HL-60/S4 (cell line): ENCODE data around the gene DBP.
"Not testable (repeated sequence)": the region's sequence is repeated elsewhere in the genome, so short reads cannot be mapped to it uniquely, and the experiment has no call there.

Source experiments
- in situ Hi-C: fragments of 300-500 bp; cut with MboI; formaldehyde crosslinking; loops from 2 replicates; pipeline ENCODE4 v1.14.3; 2022; ENCODE audit warnings: low sequenced_read_pairs

DBP gene

DNA sequence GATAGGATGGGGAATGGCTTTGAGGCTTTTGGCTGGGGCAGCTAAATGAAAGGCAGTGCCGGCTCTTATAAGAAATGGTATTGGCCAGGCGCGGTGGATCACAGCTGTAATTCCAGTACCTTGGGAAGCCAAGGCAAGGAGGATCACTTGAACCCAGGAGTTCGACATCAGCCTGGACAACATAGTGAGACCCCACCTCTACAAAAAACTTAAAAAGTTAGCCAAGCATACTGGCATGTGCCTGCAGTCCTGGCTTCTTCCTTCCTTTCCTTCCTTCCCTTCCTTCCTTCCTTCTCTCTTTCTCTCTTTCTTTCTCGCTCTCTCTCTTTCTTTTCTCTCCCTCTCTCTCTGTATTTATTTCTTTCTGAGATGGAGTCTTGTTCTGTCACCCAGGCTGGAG, 5.7 kb upstream of the DBP start:
- in situ Hi-C loops = loop anchor here (10.0 kb wide), 1 partner anchor 192 kb away; the partner anchor contains the start of gene HSD17B14

DNA sequence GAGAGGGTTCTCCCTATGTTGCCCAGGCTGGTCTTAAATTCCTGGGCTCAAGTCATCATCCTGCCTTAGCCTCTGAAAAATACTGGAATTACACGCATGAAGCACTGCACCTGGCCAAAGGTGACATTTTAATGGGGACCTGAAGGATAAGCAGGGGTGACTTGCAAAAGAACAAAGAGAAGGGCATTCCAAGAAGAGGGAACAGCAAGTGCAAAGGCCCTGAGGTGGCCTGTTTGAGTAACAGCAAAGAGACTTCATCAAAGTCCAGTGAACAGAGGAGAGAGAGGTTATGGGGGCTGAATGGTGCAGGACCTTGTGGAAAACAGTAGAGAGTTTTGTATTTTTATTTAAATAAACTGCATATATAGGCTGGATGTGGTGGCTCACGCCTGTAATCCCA, 4.7 kb upstream of the DBP start:
- in situ Hi-C loops = loop anchor here (10.0 kb wide), 1 partner anchor 193 kb away; the partner anchor contains the start of gene HSD17B14

DNA sequence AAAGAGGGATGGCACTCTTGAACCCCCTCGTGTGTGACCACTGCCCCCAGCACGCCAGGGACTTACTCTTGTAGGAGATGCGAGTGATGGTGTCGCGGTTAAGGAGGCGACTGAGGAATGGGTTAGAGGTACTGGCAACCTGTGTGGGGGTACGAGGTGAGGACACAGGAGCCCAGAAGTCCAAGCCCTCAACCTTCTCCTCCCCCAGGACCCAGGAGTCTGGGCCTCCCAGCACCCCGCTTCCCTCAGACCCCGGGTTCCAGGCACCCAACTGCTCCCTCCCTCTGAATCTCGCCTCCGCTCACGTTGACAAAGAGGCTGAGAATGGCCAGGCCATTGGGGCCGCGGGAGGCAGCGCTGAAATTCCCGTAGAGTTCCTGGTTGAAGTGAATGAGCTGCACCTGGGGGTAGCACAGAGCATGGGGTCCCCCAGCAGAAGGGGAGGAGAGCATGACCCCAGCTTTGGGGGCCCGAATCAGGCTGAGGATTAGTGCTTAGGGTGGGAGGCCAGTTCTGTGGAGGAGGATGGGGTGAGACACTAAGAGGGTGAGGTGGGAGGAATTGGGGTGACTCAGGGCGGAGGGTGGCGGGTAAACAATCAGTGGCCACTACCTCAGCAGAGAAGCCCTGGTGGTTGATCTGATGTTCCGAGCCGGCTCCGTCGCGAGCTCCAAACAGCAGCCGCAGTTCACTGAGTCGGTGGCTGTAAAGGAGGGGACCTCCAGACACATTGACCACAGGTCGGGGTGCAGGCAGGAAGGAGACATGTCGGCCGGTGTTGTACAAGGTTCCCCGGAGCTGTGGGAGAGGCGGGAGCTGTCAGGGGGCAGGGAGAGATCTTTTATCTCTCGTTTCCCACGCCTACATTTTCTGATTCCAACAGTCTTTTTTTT, 2.5 kb upstream of the DBP start:
- in situ Hi-C loops = loop anchor here (10.0 kb wide), 1 partner anchor 195 kb away; the partner anchor contains the start of gene HSD17B14

DNA sequence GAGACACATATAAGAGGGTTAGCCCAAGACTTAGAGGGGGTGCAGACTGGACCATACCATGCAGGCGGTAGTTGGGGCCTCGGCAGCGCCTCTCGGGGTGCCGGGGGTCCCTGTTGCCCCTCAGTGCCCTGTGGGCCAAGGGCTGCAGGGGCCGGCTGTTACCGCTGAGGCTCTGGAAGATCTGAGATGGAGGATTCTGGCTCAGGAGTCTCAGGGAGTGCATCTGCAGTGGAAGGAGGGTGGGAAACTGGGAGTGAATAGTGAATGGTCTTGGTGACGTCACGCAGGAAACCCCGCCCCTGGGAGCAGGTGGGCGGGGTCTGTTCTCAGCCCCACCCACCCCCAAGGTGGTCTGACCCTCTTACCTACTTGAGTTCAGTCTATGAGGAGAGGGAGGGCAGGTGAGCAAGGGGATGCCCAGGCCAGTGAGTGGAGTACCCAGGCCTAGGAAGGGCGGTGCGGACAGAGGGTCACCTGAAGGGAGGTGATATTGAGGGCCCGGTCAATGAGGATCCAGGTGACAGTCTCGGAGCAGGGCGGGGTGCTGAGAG, 1.7 kb upstream of the DBP start:
- in situ Hi-C loops = no loop called here

DNA sequence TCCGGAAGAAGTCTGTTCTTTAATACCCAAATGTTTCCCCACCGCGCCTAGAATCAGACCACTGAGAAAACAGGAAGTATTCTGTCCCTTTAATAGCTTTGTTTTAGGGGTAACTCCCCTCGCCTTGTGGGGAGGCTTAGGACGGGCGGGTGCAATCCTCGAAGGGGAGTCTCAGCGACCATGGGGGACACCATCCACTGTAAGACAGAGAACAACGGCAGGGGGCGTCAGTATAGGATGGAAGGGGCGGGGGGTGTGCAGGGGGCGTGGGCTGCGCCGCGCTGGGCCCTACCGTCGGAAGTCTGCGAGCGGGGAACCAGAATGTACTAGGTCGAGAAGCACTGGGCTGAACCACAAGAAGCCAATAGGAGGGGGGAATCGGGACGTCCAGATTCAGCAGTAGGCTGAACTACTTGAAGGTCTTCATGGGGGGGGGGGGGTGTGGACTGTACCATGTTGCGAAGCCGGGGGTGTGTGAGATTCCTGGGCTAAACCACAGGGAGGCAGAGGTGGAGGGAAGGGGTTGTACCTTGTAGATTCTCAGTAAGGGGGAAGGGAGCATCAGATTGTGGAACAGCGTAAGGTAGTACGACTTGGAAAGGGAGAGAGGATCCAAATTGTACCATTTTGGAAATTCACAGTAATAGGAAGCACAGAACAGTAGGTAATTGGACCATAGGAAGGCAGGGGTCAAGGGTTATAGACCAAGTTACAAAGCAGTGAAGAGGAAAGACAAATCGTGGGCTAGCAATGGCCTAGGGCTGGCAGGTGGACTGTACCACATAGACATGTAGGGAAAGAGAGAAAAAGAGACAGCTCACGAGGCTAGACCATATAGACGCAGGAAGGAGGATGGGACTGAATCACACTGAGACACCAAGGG, 1.0 kb upstream of the DBP start:
- in situ Hi-C loops = no loop called here

DNA sequence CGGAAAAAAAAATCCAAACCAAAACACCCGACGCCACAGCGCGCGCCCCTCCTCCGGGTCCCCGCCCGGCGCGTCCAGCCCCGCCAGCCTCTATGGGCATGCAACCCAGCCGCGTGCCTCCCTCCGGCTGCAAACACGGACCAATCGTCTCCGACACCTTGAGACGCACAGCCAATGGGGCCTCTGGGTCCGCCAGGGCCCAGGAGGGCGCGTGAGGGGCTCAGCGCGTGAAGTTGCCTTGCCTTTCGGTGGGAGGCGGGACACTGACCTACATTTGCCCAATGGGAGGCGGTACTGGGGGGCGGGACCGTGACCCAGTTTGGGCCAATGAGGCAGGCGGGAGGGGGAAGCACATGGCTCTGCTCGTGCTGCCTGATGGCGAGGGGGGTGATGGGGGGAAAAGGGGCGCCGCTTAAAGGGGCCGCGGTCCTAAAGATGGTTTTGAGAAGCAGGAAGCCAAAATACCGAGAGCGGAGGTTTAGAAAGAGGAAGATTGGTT, 319 bp upstream of the DBP start:
- in situ Hi-C loops = no loop called here

DNA sequence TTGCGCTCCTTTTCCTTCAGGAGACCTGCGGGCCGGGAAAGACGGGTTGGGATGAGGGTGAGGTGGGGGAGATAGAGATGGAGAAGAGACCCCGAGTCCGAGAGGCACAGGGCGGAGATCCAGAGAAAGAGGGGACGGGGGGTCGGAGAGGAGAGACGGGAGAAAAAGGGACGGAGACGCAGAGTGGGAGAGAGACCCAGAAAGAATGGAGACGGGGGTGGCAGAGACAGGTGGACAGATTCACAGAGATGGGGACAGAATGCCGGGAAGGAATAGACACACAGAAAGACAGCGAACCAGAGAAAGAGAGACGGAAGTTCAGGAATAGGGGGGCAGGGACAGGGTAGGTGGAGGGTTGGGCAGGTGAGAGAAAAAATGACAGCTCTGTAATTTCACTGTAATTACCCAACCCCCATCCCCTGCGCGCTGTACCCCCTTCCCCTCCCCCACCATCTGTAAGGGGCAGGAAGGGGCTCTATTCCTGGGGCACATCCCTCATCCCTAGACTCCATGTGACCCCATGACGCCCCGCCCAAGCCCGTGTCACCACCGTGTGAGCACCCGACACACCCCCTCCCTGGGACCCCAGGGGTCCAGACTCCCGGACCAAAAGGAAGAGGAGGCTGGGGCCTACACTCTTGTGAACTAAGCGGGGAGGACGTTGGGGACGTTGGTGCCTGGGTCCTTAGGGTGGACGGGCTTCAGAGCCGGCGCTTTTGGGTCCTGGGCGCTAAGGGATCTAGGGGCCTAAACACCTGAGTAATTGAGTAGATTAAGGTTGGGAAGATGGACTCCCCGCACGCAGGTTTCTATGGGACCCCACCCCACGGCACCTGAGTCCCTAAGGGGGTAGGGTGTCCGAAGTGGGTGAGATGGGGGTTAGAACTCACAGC, 967 bp downstream of the DBP start:
- in situ Hi-C loops = no loop called here

DNA sequence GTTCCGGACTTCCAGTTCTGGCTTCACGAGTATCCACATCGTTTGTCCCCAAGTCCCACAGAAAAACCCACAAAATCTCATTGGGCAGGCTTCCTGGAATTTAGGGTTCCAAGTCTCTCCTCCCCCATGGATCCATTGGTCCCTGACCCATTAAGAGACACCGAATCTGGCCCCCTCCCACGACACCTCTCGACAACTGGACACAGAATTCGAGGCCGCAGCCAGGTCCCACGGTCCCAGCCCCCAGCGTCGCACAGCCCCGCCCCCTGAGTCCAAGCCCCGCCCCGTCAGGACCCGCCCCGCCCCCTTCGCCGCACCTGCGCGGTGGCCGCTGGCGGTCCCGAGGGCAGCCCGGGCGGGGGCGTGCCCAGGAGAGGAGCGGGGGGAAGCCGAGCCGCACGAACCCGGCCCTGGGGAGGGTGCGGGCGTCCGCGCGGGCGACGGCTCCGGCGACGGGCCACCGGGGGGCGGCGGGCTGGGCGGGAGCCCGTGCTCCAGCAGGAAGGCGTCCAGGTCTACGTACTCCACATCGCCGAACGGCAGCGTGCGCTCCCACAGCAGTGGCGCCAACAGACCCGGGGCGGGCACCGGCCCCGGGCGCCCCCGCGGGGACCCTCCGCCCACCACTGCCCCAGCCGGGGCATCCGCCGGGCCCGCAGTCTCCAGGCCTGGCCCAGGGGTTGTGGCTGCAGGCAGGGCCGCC, 1.8 kb downstream of the DBP start:
- in situ Hi-C loops = no loop called here

DNA sequence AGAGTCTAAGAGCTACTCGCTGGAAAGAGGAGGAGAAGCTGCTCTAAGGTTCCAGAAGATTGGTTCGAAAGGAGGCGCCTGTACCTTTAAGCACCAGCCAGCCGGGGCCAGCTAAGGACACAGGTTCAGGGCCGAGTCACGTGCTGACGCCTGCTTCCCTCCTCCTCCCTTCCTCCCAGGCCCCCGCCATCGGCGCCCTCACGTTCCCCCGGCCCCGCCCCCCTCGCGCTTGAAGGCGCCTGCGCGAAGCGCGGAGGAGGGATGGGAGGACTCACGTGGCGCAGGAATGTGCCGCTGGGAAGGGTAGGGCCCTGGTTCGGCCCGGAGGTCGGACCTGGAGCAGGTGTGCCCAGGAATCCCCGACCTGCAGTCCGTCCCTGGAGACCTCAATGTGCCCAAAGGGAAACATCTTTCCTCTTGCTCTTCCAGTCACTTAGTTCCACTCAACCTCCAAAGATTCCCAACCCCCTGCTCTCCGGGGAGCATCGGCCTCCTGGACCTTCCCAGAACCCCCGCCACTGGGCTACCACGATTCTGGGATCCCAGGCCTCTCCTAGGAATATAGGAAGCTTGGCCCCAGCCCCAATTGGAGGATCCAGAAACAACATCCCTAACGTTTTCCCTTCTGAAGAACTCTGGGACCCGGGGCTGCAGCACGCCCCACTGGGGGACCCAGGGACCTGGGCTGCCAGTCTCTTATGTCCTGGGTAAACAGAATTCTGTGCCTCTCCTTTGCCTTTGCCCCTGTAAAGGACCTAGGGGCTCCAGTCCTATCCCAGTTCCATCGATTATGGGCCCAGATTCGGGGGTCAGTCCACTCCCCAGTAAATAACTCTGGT, 2.5 kb downstream of the DBP start:
- in situ Hi-C loops = no loop called here

DNA sequence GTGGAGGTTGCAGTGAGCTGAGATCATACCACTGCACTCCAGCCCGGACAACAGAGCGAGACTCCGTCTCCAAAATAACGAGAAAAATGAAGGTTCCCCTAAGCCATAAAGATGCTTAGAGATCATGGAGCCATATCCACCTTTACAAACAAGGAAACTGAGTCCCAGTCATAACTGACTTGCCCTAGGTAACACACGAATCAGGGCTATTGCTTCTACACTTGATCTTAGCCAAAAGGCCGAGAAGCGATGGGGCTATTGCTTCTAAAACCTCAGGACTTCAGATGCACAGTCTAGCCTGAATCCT, 3.2 kb downstream of the DBP start:
- in situ Hi-C loops = no loop called here

DNA sequence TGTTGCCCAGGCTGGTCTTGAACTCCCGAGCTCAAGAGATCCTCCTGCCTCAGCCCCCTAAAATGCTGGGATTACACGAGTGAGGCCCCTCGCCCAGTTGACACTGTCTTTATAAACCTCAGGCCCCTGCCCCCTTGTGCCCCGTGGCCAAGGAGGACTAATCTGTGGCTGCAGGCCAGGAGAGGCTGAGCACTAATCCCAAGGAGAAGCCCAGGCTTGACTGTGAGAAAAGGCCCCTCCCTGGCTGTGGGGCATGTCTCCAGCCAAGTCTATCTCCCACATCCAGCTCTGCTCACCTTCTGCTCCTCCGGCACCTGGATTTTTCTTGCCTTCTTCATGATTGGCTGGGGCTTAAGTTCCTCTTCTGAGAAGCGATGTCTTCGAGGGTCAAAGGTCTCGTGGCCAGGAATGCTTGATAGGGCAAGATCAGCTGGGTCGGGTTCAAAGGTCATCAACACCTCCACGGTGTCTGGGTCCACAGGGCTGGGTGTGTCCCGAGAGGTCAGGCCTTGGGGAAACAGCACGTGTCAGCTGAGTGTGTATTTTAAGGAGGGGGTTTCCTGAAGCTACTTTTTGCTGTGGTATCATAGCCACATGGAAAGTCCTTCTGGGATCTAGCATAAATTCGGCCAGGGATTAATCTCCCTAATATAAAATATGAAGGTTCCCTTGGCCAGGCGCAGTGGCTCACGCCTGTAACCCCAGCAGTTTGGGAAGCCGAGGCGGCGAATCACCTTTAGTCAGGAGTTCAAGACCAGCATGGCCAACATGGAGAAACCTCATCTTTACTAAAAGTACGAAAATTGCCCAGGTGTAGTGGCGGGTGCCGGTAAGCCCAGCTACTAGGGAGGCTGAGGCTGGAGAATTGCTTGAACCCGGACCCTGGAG, 3.8 kb downstream of the DBP start:
- in situ Hi-C loops = no loop called here

DNA sequence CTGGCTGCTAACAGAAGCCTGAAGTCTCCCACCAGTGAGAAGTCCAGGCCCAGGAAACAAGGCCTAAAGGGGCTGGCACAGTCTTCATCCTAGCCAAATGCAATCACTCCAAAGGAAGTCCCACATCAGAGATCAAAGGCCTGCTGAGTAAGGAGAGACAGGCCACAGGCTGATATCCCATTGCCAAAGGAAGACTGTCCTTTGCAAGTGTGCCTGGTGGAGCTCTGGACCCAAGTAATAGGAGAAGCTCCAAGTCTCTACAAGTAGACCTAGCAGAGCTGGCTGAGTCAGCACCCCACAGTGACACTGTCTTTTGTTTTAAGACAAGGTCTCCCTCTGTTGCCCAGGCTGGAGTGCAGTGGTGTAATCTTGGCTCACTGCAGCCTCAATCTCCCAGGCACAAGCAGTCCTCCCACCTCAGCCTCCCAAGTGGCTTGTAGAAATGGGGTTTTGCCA, 4.5 kb downstream of the DBP start:
- in situ Hi-C loops = no loop called here

DNA sequence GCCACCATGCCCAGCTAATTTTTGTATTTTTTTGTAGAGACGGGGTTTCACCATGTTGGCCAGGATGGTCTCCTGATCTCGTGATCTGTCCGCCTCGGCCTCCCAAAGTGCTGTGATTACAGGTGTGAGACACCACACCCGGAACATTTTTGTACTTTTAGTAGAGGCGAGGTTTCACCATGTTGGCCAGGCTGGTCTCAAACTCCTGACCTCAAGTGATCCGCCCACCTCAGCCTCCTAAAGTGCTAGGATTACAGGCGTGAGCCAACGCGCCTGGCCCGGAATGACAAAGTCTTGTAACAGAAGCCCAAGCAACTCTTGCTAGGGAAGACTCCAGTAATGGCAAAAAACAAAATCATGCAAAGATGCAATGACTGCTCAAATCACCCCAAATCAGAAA, 4.9 kb downstream of the DBP start:
- in situ Hi-C loops = not testable (repeated sequence)

DNA sequence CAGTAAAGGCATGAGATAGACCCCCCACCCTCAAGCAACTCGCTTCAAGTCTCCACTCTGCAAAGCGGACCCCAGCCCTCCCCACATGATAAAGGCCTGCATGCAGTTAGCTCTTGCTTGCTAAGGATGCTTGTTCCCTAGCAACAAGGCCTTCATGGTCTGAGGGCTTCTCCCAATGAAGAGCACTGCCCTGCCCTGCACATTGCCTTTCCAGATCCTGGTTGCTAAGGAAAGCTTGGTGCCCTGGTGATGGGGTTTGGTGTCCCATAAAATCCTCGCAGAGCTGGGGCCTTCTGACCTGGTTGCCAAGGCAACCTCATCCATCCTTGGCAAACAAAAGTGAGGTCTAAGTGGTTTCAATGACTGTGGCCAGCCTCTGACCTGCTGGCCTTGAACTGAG, 6.0 kb downstream of the DBP start:
- in situ Hi-C loops = no loop called here

DNA sequence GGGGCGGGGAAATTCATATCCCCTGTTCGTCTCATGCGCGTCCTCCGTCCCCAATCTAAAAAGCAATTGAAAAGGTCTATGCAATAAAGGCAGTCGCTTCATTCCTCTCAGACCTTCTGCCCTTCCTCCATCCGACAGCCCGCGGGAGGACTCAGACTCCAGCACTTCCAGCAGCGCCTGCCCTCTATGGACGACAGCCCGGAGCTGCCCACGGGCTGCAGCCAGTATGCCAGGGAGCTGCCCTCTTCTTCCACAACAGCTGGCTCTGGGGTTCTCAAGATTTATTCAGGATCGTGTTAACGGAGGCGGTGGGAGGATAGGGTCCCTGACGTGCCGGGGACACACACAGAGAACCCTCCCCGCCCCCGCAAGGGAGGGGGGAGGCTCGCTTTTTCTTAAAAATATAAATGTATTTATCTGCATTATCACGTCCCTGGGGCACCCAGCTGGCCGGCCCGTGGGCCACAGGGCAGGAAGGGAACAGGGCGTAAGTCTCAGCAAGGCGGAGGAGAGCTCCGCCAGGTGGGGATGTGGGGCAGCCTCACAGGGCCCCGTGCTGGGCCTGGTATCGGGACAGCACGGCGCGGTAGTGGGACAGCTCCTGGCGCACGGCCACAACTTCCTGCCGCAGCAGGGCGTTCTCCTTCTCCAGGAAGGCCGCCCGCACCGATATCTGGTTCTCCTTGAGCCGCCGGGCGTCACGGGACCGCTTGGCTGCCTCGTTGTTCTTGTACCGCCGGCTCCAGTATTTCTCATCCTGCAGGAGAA, 6.7 kb downstream of the DBP start:
- in situ Hi-C loops = no loop called here

DNA sequence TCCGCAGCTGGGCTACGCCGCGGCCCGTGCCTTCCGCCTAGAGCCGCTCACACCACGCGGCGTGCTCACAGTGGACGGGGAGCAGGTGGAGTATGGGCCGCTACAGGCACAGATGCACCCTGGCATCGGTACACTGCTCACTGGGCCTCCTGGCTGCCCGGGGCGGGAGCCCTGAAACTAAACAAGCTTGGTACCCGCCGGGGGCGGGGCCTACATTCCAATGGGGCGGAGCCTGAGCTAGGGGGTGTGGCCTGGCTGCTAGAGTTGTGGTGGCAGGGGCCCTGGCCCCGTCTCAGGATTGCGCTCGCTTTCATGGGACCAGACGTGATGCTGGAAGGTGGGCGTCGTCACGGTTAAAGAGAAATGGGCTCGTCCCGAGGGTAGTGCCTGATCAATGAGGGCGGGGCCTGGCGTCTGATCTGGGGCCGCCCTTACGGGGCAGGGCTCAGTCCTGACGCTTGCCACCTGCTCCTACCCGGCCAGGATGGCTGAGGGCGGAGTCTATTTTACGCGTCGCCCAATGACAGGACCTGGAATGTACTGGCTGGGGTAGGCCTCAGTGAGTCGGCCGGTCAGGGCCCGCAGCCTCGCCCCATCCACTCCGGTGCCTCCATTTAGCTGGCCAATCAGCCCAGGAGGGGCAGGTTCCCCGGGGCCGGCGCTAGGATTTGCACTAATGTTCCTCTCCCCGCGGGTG, 7.4 kb downstream of the DBP start:
- in situ Hi-C loops = no loop called here

DNA sequence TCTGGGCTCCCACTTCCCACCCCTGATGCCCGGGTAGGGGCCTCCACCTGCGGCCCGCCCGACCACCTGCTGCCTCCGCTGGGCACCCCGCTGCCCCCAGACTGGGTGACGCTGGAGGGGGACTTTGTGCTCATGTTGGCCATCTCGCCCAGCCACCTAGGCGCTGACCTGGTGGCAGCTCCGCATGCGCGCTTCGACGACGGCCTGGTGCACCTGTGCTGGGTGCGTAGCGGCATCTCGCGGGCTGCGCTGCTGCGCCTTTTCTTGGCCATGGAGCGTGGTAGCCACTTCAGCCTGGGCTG, 7.9 kb downstream of the DBP start:
- in situ Hi-C loops = no loop called here
